ENCODE measurements around the gene RAD51B.

- TF ChIP-seq TAF1 (IDR thresholded peaks at IDR 0.05; ENCODE audit: borderline replicate concordance, low read depth, low read length) (no peak), POLR2A (IDR thresholded peaks at IDR 0.05; ENCODE audit: low read depth, low read length) (no peak), POLR2AphosphoS5 (IDR thresholded peaks at IDR 0.05; ENCODE audit: low read depth, low read length) (no peak)
Measured at GRCh38 chr14:68741477-68741791, 921.9 kb downstream of the RAD51B start.

Data from GM12892 (cell line).